Stimulated activated CD4-positive, alpha-beta T cell treated with anti-CD3 and anti-CD28 coated beads, Interleukin-1b, Interleukin-23, amount 100 ng/mL, for 48 hours (primary cell): ENCODE results near the gene URM1.
"Not testable (repeated sequence)": the region's sequence is repeated elsewhere in the genome, so short reads cannot be mapped to it uniquely, and the experiment has no call there.

Source experiments
- DNase-seq: peaks from one replicate; pipeline ENCODE4 v3.0.0-alpha.2; 2020

URM1 gene

GRCh38 chr9:128411364-128412119 is 40.4 kb downstream of the URM1 start:
- no peak for DNase-seq

- peak; percentile 55 for DNase-seq
Measured at GRCh38 chr9:128412120-128412790, 41.1 kb downstream of the URM1 start.

GRCh38 chr9:128413728-128414127 is 42.6 kb downstream of the URM1 start:
- not testable (repeated sequence) for DNase-seq

GRCh38 chr9:128414461-128414860 is 43.3 kb downstream of the URM1 start:
- no peak for DNase-seq

GRCh38 chr9:128415281-128415680 is 44.1 kb downstream of the URM1 start:
- DNase-seq, result no peak

GRCh38 chr9:128416014-128416413 is 44.8 kb downstream of the URM1 start:
- no peak for DNase-seq

- DNase-seq, result no peak
Measured at GRCh38 chr9:128416432-128417019, 45.4 kb downstream of the URM1 start.

- no peak for DNase-seq
Measured at GRCh38 chr9:128419061-128419925, 48.1 kb downstream of the URM1 start.

GRCh38 chr9:128420060-128420650 is 49.0 kb downstream of the URM1 start:
- DNase-seq, result peak; percentile 54

- DNase-seq, result peak; percentile 27
Measured at GRCh38 chr9:128420651-128421481, 49.7 kb downstream of the URM1 start, which contains the start of gene CERCAM. Gene CERCAM, plus strand, starts transcription at chr9:128420857. Its CDS starts 21 bp downstream, at chr9:128420878.

GRCh38 chr9:128421482-128421996 is 50.4 kb downstream of the URM1 start:
- DNase-seq, result no peak

- DNase-seq, result not testable (repeated sequence)
Measured at GRCh38 chr9:128422022-128422782, 51.0 kb downstream of the URM1 start.

GRCh38 chr9:128422783-128423150 is 51.6 kb downstream of the URM1 start:
- DNase-seq, result no peak

- not testable (repeated sequence) for DNase-seq
Measured at GRCh38 chr9:128423356-128423755, 52.2 kb downstream of the URM1 start.

GRCh38 chr9:128424268-128424780 is 53.1 kb downstream of the URM1 start:
- DNase-seq, result no peak

GRCh38 chr9:128428644-128429512 is 57.7 kb downstream of the URM1 start:
- DNase-seq, result no peak

- no peak for DNase-seq
Measured at GRCh38 chr9:128429513-128430086, 58.4 kb downstream of the URM1 start.

- no peak for DNase-seq
Measured at GRCh38 chr9:128431207-128431606, 60.0 kb downstream of the URM1 start.

- DNase-seq, result no peak
Measured at GRCh38 chr9:128434340-128434739, 63.2 kb downstream of the URM1 start.
